OCI-LY3 (cell line): Measurements from ENCODE around the gene RIN1.

Experiments used
- CTCF ChIP-seq: fragments of 200-600, 300-600 bp; sonication (generic); IDR thresholded peaks from 2 replicates; pipeline ENCODE4 v1.5.1; 2014; ENCODE audit warnings: antibody characterized with exemption, low read length, low read depth
- EZH2phosphoT487 ChIP-seq: fragments of 200-600 bp; shearing (Covaris generic); IDR thresholded peaks from 2 replicates; pipeline ENCODE4 v1.6.1; 2018; ENCODE audit warnings: antibody characterized with exemption, mixed run types, low read depth

- peak; percentile 96 for TF ChIP-seq CTCF
- no peak for TF ChIP-seq EZH2phosphoT487
Measured at GRCh38 chr11:66328302-66329144, 7.7 kb downstream of the RIN1 start.
